GM19351 (cell line): ENCODE measurements around the gene PSMA8.
"Not testable (repeated sequence)": the region's sequence is repeated elsewhere in the genome, so short reads cannot be mapped to it uniquely, and the experiment has no call there.

Source experiments
- ATAC-seq: cut with Tn5 transposase; IDR thresholded peaks from one replicate; pipeline ENCODE4 v1.9.1; 2021; ENCODE audit warnings: mild to moderate bottlenecking, moderate library complexity; ENCODE audit not compliant: unreplicated experiment

PSMA8 gene

GRCh38 chr18:26167592-26167991, 33.9 kb downstream of the PSMA8 start:
- peak; percentile 82 for ATAC-seq

DNA sequence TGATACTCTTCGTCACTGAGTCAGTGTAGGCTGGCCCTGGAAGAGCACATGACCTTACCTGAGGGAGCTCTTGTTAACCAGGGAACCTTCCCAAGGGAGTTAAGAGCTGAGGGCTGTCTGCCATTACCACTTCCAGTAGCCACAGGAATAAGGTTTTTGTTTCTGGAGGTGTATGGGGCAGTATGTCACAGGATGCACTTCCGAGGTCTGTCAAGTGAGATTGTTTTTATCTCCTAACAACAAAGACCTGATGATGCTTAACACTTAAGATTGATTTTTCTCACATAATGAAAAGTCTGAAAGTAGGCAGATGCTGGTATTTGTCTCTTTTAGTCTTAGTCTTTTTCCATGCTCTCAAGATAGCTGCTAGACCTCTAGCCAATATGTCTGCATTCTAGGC, 41.8 kb downstream of the PSMA8 start:
- no peak for ATAC-seq

GRCh38 chr18:26176134-26176533, 42.5 kb downstream of the PSMA8 start:
- ATAC-seq, result no peak

DNA sequence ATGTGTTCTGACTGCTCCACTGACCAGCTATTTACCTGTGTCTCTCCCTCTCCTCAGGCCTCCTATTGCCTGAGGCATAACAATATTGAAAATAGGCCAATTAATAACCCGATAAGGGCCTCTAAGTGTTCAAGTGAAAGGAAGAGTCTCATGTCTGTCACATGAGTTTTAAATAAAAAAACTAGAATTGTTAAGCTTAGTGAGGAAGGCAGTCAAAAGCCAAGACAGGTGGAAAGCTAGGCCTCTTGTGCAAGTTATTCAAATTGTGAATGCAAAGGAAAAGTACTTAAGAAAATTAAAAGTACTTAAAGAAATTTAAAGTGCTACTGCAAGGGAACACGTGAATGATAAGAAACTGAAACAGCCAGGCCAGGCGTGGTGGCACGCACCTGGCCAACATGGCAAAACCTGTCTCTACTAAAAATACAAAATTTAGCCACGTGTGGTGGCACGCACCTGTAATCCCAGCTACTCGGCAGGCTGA, 47.7 kb downstream of the PSMA8 start:
- no peak for ATAC-seq

GRCh38 chr18:26183395-26184112, 49.9 kb downstream of the PSMA8 start:
- ATAC-seq, result no peak

GRCh38 chr18:26185267-26185666, 51.6 kb downstream of the PSMA8 start:
- ATAC-seq, result no peak

GRCh38 chr18:26190506-26190905, 56.8 kb downstream of the PSMA8 start:
- ATAC-seq, result peak; percentile 85

- no peak for ATAC-seq
Observed at GRCh38 chr18:26192233-26192632, 58.6 kb downstream of the PSMA8 start.

- no peak for ATAC-seq
Observed at GRCh38 chr18:26196605-26197004, 62.9 kb downstream of the PSMA8 start.

- not testable (repeated sequence) for ATAC-seq
Observed at GRCh38 chr18:26202001-26202400, 68.3 kb downstream of the PSMA8 start.

- ATAC-seq, result no peak
Observed at GRCh38 chr18:26205318-26205717, 71.6 kb downstream of the PSMA8 start.

- ATAC-seq, result no peak
Observed at GRCh38 chr18:26206488-26206887, 72.8 kb downstream of the PSMA8 start.

DNA sequence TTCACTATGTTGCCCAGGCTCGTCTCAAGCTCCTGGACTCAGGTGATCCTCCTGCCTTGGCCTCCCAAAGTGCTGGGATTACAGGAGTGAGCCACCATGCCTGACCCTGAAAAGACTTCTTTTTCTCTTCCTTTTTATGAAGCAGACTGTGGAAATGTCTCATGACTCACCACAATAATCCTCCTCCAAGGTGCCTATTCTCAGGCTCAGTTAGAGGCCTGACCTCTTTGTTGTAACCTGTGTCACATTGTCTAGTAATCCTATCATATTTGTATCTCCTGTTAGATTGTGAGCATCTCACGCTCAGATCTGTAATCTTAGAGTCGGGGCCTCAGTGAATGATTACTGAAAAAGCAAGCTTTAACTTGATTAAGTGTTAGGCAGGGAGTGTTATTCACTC, 74.3 kb downstream of the PSMA8 start:
- ATAC-seq, result no peak

GRCh38 chr18:26208977-26209376, 75.3 kb downstream of the PSMA8 start:
- no peak for ATAC-seq

GRCh38 chr18:26210147-26210546, 76.5 kb downstream of the PSMA8 start:
- no peak for ATAC-seq

DNA sequence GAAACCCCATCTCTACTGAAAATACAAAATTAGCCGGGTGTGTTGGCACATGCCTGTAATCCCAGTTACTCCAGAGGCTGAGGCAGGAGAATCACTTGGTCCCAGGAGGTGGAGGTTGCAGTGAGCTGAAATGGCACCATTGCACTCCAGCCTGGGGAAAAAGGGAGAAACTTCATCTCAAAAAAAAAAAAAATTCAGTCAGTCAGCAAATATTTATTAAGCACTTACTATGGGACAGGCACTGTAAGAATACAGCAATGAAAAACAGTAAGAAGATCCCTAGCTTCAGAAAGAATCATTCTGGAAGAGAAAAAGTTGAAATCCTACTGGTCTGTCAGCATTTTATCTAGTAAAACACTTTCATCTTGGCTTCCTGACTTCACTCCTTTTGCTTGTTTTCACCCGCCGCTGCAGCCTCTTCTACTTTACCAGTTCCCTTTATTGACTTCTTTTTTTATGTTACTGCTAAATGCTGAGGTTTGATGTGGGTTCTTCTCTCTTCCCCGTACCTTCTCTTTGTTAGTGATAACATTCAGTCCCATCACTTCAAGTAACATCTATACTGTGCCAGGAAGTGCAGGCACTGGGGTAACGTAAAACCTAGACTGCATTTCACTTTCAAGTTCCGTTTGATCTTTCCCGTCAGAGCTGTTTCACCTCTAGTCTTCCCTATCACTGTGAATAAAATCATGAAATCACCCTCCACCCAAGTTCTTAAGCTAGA, 81.7 kb downstream of the PSMA8 start:
- peak; percentile 98 for ATAC-seq

DNA sequence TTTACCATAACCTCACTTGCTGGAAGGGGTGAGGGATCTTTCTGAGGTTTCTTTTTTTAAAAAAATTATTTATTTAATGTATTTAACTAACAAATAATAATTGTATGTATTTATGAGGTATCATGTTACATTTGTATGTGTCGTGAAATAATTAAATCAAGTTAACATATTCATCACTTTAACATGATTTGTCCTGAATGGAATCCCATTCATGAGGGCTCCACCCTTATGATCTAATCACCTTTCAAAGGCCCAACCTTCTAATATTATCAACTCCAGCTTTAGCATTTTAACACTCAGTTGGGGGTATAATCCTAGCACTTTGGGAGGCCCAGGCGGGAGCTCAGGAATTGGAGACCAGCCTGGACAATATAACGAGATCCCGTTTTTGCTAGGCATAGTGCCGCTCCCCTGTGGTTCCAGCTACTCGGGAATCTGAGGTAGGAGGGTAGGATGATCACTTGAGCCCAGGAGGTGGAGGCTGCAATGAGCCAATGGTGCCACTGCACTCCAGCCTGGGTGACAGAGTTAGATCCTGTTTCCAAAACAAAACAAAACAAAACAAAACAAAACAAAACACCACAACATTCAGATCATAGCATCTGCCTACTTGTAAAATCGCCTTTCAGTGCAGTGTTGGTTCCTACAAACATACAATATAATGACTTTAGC, 91.5 kb downstream of the PSMA8 start:
- no peak for ATAC-seq

- ATAC-seq, result peak; percentile 1
Observed at GRCh38 chr18:26225915-26226228, 92.2 kb downstream of the PSMA8 start.

GRCh38 chr18:26226229-26227050, 92.8 kb downstream of the PSMA8 start, which contains the start of gene TAF4B:
Gene TAF4B (plus strand): TSS chr18:26226445. CDS start chr18:26226934, 489 bp downstream.
- peak; percentile 81 for ATAC-seq

DNA sequence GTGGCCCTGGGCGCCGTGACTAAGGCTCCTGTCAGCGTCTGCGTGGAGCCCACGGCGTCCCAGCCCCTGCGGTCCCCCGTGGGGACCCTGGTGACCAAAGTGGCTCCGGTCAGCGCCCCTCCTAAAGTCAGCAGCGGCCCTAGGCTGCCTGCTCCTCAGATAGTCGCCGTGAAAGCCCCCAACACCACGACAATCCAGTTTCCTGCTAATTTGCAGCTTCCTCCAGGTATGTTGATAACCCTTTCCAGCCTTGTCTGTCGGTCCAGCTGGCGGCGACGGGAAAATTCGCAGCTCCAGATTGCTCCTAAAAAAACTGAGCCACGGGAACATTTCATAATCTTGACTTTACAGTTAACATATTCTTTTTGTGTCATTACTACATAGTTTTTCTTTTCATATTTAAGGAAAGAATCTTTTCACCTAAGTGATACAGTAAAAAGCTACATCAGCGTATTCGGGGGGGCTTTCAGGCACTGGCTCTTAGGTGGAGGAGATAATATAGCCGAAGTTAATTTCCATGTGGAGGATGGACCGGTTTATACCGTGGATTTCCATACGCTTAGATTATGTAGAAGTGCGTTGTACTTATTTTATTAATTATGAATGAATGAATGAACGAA, 93.5 kb downstream of the PSMA8 start:
- no peak for ATAC-seq
